ENCODE measurements around the gene SARDH. TPM values are rescaled to one million over a fixed set of nuclear protein-coding genes. Genes with fewer than 3 reads are reported as not detected.

The SARDH gene
- 5.0 TPM for total RNA-seq (ENCODE audit: unreplicated experiment)
- long read RNA-seq, partial matches to known transcripts, result 0 of 1 reads
- long read RNA-seq, other reads (novel, unspliced or antisense), result 1 of 1 reads

GRCh38 chr9:133737774-133738639 lies at the start of gene SARDH:
TSS of gene SARDH (minus strand) at chr9:133738352. CDS start at chr9:133734173, 4,179 bp downstream.
- TF ChIP-seq CTCF (IDR thresholded peaks at IDR 0.05; ENCODE audit: unreplicated experiment), result no peak
- Mint-ChIP-seq H3K9me3 (ENCODE audit: unreplicated experiment) (no peaks in the 10 kb centered on the region), H3K4me3 (ENCODE audit: unreplicated experiment) (no peak within 1 kb of the TSS), H3K4me1 (ENCODE audit: unreplicated experiment) (peaks cover 3% of the 10 kb centered on the region), H3K27ac (ENCODE audit: unreplicated experiment) (no peak within 1 kb of the TSS), H3K27me3 (ENCODE audit: unreplicated experiment) (peaks cover 4% of the 10 kb centered on the region), H3K36me3 (ENCODE audit: low read depth, unreplicated experiment) (peaks cover 4% of the 10 kb centered on the region)
- DNase-seq (ENCODE audit: low spot score), result peak; percentile 49

- H3K4me3 Mint-ChIP-seq (ENCODE audit: unreplicated experiment), result no peak overlapping the region
- no peak overlapping the region for H3K27ac Mint-ChIP-seq (ENCODE audit: unreplicated experiment)
- TF ChIP-seq CTCF (IDR thresholded peaks at IDR 0.05; ENCODE audit: unreplicated experiment), result no peak
- H3K27me3 Mint-ChIP-seq (ENCODE audit: unreplicated experiment), result peaks cover 18% of the 10 kb centered on the region
- H3K9me3 Mint-ChIP-seq (ENCODE audit: unreplicated experiment), result no peaks in the 10 kb centered on the region
- H3K4me1 Mint-ChIP-seq (ENCODE audit: unreplicated experiment), result peaks cover 7% of the 10 kb centered on the region
- peaks cover 14% of the 10 kb centered on the region for H3K36me3 Mint-ChIP-seq (ENCODE audit: low read depth, unreplicated experiment)
- no peak for DNase-seq (ENCODE audit: low spot score)
These were observed 49.5 kb upstream of the SARDH start for GRCh38 chr9:133787754-133788025.

- H3K36me3 Mint-ChIP-seq (ENCODE audit: low read depth, unreplicated experiment), result peaks cover 13% of the 10 kb centered on the region
- no peak for DNase-seq (ENCODE audit: low spot score)
- peaks cover 7% of the 10 kb centered on the region for H3K4me1 Mint-ChIP-seq (ENCODE audit: unreplicated experiment)
- no peak overlapping the region for H3K27ac Mint-ChIP-seq (ENCODE audit: unreplicated experiment)
- H3K9me3 Mint-ChIP-seq (ENCODE audit: unreplicated experiment), result no peaks in the 10 kb centered on the region
- TF ChIP-seq CTCF (IDR thresholded peaks at IDR 0.05; ENCODE audit: unreplicated experiment), result no peak
- no peak overlapping the region for H3K4me3 Mint-ChIP-seq (ENCODE audit: unreplicated experiment)
- peaks cover 15% of the 10 kb centered on the region for H3K27me3 Mint-ChIP-seq (ENCODE audit: unreplicated experiment)
These were observed 49.0 kb upstream of the SARDH start for GRCh38 chr9:133786907-133787753.

- Mint-ChIP-seq H3K9me3 (ENCODE audit: unreplicated experiment) (no peaks in the 10 kb centered on the region), H3K36me3 (ENCODE audit: low read depth, unreplicated experiment) (peaks cover 6% of the 10 kb centered on the region)
- no peak for TF ChIP-seq CTCF (IDR thresholded peaks at IDR 0.05; ENCODE audit: unreplicated experiment)
These were observed 48.2 kb upstream of the SARDH start for GRCh38 chr9:133786371-133786753.

More at GRCh38 chr9:133786371-133786753, 48.2 kb upstream of the SARDH start:
- Mint-ChIP-seq H3K4me1 (ENCODE audit: unreplicated experiment) (peaks cover 7% of the 10 kb centered on the region), H3K4me3 (ENCODE audit: unreplicated experiment) (no peak overlapping the region), H3K27ac (ENCODE audit: unreplicated experiment) (no peak overlapping the region), H3K27me3 (ENCODE audit: unreplicated experiment) (peaks cover 11% of the 10 kb centered on the region)
- no peak for DNase-seq (ENCODE audit: low spot score)
